GM19193 (cell line): ENCODE data around the gene ACTG1.

Experiments used
- POLR2A ChIP-seq: IDR thresholded peaks from 4 replicates; pipeline ENCODE4 v1.6.1; 2011; ENCODE audit not compliant: insufficient read depth, insufficient read length; ENCODE audit errors: extremely low read depth

The ACTG1 gene

DNA sequence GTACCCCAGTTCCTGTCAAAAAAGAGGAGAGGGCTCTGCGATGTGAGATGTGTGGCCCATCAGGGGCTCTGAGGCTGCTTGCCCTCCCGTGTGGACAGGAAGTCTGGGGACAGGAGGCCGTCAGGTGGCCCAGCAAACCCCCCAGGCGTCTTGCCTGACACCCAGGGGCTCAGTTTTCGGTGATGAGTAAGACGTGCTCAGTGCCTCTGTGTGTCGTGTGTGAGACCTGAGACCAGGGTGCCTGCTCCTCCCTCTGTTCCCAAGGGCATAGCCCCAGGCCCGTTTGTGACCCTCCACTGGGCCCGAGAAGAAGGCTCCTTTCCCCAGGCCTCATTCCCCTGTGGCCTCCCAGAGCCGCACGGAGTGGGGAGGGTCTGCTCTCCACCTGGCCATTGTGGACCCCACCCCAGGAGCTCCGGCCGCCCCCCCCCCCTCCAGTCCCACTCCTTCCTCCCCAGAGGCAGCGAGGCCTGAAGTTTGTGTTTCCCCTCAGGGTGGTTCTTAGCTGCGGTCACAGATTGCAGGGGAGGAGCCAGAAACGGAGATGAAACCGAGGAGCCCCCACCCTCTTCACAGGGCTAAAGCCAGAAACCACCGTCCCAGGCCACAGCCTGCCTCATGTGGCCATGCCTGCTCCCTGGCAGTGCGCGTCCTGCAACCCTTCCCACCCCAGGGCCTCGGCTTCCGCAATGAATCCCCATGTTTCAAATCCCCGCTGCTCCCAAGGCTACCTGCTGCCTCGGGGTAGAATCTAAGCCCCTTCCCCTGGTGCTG, 4.9 kb upstream of the ACTG1 start:
- peak; percentile 62 for TF ChIP-seq POLR2A

DNA sequence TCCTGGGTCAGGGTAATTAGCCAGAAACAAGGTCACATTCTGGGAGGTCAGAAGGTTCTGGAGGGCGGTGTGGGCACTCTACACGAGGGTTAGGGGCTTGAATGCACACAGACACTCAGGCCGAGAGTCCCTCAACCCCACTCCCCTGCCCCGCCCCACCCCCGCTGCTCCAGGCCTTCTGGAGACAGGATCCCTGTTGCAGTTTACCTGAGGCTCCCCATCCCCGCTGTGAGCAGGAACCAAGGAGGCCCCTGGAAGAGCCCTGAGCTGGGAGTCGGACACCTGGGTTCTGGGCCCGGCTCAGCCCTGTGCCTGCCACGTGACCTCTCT, 4.4 kb upstream of the ACTG1 start:
- no peak for TF ChIP-seq POLR2A

DNA sequence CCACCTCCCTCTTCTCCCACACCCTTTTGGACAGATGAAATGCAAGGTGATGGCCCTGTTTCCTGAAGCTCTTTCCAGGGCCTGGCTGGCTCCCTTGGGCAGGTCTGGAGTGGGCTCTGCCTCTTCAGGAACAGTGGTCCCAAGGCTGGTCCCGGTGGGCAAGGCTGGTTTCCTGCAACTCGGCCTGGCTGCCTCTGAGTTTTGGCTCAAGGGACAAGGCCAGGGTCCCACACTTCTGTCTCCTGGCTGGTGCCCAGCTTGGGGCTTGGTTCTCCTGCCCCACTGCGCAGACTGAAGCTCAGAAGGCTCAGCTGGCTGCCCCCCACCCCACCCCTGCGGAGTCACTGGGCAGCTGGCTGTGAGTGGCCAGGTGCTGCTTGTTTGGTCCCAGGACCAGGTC, 3.8 kb upstream of the ACTG1 start:
- no peak for TF ChIP-seq POLR2A

DNA sequence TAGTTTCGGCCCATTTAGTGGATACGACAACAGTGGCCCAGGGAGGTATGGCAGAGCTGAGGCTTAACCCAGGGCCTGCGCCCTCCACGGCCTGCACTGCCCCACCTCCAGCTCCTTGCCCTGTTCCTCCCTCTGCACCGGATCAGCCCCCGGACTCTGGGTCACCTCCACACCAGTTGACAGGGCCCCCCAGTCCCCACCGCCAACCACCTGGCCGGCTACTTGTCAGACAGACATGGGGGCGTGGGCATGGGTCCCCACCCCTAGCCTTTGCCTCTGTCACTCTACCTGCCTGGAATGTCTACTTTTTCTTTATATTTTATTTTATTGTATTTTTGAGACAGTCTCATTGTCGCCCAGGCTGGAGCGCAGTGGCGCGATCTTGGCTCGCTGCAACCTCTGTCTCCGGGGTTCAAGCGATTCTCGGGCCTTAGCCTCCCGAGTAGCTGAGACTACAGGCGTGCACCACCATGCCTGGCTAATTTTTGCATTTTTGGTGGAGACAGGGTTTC, 3.0 kb upstream of the ACTG1 start:
- no peak for TF ChIP-seq POLR2A

DNA sequence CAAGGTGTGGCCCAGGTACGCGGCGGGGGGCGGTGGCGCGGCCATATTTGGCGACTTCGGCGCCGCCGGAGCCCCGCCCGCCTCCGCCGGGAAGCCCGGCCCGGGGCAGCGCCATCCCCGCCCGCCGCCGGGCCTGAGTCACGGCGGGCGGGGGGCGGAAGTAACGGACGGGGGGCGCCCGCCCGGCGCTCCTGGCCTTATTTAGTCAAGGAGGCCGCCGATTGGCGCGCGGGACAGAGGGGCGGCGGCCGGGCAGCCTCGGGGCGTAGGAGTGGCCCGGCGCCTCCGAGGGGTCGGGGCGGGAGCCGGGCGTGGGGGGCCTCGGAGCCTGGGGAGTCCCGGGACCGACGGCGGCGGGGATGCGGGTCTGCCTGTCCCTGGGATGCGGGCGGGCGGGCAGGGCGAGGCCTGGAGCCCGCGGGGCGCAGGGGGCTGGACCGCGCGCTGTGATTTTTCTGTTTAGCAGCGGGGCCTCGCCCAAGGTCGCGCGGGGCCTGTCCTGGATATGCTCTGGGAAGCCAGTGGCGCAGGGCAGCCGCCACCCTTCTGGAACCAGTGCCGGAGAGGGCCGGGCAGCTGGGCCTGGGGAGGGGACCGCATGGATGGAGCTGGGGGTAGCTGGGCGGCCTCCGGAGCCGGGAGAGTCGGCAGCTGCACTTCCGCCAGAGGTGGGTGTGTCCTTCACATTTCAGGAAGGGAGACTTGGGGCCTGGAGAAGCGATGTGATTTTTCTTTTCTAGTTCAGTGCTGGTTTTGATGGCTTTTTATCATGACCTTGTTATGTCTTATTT, 2.3 kb upstream of the ACTG1 start:
- TF ChIP-seq POLR2A, result peak; percentile 54

DNA sequence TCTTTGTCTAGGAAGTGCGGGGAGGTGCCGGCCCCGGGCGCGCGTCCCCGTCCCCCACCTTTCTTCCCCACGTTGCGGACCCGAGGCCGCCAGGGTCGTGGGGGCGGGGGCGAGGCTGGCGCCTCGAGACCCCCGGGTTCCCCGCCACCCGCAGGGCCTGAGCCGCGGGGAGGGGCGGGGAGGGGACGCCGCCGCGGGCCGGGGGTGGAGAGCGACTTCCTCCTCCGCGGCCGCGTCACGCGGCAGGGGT, 1.8 kb upstream of the ACTG1 start:
- TF ChIP-seq POLR2A, result peak; percentile 5

DNA sequence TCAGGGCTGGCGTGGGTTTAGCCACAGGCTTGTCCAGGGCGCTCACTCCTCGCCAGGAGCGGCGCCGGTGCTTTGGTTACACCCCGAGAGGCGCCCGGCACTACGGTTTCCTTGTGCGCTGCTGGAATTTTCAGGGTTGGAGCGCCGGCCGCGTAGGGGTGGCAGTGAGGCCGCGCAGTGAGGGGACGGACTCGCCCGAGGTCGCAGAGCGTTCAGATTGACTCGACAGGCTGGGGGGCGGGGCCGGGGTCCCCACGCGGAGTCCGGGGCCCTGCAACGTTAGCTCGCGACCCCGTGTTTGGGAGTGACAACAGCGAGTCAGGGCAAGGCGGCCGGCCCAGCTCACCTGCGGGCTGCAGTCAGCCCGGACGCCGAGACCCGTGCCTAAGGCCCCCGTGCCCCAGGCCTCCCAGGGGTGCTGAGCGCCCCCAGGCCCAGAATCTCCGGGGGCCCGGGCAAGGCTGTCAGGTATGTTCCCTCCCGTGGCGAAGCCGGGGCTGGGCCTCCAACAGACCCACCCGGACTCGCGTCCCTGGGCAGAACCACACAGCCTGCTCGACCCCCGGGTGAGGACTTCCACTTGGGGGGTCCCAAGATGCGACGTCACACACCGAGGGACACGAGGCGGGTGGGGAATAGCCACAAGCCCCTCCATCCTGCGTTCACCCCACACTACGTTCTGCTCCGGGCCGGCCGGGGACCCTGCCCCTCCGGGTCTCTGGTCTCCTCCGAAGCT, 1.3 kb upstream of the ACTG1 start:
- TF ChIP-seq POLR2A, result no peak

DNA sequence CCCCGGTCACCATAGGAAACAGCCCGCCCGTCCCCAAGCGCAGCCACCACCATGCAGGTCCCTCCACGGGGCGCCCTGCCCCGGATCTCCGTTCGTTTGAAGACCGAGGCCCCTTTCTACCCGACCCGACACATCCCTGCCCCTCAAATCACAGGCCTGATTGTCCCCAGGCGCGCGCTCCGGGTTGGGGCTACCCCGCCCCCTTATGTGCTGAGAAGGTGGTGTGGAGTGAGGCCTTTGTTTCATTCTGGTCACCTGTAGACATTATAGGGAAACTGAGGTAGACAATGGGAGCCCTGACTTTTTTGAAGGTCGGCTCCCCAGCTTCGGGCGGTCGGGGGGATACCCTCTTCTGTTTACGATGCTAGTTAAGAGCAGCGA, 763 bp upstream of the ACTG1 start:
- TF ChIP-seq POLR2A, result peak; percentile 76

DNA sequence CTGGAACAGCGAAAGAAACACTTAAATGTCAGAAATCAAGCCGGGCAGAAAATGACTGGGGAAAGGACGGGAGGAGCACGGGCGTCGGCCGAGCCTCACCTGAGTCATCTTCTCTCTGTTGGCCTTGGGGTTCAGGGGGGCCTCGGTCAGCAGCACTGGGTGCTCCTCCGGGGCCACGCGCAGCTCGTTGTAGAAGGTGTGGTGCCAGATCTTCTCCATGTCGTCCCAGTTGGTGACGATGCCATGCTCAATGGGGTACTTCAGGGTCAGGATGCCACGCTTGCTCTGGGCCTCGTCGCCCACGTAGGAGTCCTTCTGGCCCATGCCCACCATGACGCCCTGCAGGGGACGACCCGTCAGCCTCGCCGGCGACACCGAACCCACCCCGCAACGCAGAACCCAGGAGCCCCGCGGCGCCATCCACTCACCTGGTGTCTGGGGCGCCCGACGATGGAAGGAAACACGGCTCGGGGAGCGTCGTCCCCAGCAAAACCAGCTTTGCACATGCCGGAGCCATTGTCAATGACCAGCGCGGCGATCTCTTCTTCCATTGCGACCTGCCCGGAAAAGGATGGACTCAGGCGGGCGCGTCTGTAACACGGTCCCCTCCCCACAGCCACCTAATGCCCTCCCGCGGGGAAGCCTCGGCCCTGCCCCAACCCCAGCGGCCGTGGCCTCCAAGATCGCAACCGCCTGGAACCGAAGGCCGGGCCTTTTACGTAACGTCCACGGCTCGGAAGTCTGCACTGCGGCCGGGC, 616 bp downstream of the ACTG1 start:
- no peak for TF ChIP-seq POLR2A

DNA sequence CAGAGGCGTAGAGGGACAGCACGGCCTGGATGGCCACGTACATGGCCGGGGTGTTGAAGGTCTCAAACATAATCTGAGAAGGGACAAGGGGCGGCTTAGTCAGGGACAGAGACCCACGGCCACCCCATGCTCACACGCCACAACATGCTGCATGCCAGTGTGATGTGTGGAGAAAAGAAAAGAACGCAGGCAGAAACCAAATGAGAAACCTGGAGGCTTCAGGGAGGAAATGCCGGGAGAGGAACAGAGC, 1.1 kb downstream of the ACTG1 start:
- no peak for TF ChIP-seq POLR2A

DNA sequence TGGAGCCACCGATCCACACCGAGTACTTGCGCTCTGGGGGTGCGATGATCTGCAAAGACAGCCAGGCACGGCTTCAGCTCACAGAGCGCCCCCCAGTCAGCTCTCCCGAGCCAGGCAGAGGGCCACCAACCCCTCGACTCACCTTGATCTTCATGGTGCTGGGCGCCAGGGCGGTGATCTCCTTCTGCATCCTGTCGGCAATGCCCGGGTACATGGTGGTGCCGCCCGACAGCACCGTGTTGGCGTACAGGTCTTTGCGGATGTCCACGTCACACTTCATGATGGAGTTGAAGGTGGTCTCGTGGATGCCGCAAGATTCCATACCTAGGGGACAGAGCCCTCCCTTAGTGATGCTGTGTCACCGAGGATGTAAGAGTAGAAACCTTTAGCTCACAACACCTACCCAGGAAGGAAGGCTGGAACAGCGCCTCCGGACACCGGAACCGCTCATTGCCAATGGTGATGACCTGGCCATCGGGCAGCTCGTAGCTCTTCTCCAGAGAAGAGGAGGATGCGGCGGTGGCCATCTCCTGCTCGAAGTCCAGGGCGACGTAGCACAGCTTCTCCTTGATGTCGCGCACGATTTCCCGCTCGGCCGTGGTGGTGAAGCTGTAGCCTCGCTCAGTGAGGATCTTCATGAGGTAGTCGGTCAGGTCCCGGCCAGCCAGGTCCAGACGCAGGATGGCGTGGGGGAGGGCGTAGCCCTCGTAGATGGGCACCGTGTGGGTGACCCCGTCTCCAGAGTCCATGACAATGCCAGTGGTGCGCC, 1.6 kb downstream of the ACTG1 start:
- TF ChIP-seq POLR2A, result no peak

DNA sequence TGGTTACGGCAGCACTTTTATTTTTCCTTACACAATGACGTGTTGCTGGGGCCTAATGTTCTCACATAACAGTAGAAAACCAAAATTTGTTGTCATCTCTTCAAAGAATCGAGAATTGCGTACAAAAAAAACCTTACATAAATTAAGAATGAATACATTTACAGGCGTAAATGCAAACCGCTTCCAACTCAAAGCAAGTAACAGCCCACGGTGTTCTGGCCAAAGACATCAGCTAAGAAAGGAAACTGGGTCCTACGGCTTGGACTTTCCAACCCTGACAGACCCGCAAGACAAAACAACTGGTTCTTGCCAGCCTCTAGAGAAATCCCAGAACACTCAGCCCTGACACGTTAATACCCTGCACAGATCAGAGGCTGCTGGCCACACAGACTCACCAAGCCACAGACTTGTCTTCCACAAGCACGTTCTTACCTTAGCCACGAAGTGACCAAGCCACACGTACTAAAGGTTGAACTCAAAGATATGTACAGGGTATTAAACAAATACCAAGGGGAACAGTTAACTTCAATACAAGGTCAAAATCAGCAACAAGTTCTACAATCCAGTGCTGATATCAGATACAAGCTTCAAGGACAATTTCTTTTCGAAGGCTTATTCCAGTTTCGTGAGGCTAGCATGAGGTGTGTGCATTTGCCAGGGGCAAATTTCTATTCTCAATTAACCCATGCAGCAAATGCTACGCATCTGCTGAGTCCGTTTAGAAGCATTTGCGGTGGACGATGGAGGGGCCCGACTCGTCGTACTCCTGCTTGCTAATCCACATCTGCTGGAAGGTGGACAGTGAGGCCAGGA, 2.4 kb downstream of the ACTG1 start:
- TF ChIP-seq POLR2A, result no peak

DNA sequence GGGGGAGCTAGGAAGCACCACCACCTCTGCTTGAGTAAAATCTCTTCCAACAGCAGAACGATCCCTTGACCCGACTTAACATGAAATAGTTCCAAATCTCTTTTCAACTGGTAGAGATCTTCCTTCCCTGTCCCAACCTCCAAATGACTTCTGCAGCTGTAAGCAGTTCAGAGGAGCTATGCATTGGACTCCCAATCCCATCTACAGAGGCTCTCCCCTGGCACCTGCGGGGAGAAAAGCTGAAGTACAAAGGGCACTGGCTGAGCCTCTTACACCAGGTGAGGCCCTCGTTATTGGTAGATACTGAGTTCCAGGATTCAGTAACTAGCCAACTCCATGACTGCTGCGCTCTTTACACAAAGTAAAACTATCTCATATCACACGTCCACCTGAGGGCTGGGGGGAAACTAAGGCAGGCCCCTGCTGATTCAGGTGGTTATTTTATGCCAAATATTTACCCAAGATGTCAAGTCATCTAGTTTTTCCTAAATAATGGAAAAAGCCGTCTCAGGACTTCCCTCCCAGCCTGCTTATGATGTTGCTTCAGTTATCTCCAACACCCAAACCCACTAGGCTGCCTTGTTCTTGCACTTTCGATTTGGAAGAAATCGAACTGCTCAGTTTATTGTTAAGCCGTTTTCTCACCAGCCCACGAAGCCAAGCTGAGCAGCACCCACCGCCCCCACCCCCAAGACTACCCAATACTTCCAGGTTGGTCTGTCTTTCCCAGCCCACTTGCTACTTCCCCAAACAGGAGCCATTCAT, 3.2 kb downstream of the ACTG1 start:
- TF ChIP-seq POLR2A, result peak; percentile 70
